ENCODE data around the gene CYB561D2. TPM values are rescaled to one million over a fixed set of nuclear protein-coding genes. Genes with fewer than 3 reads are reported as not detected.

The CYB561D2 gene
- polyA plus RNA-seq, 4 donors: 25.8 to 39.1 (median 30.9) TPM

DNA sequence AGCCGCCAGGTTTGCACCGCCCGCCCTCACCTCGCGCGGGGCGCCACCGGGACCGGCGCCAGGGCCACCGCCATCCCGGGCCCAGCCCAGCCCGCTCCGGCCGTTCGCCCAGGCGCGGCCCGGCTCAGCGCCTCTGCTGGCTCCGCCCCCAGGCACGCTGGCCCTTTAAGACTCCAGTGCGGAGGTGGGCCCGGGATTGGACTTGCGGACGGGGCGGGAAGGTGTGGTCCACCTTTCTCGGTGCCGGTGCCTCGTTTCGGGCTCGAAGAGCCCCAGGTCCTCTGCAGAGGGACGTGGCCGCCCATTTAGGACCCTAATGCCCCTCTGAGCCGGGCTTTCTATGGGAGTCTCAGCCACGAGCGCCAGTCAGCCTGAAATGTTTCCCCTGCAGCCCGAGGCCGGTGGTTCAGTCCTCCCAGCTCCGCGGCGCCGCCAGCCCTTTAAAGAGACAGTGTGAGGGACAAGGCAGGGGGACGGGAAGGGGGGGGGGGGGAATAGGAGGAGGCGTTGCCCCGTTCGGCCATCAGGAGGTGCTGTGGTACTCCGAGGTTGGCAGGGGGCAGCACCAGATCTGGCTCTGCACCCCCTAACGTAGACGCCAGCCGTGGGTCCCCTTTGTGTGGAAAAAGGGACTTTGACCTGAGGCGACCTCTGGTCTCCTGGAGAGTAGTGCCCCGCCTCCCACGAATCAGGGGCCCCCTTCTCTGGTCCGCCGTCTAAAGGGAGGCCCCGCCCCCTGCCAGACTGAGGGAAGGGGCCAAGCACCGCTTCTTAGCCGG lies 29.1 kb upstream of the CYB561D2 start:
- Histone ChIP-seq H3K36me3 (ENCODE audit: control insufficient read depth in 3 of 3, insufficient read depth in 2 of 3, low read depth in 1 of 3, low read length in 3 of 3) (peaks cover 0 to 58% (median 3%) of the 10 kb centered on the region in 3 donors), H3K27me3 (ENCODE audit: control insufficient read depth in 3 of 3, insufficient read depth in 3 of 3, low read length in 3 of 3) (no peaks in the 10 kb centered on the region), H3K4me1 (ENCODE audit: control insufficient read depth in 3 of 3, insufficient read depth in 2 of 3, low read depth in 1 of 3, low read length in 2 of 3) (peaks cover 2 to 67% (median 3%) of the 10 kb centered on the region in 3 donors), H3K9me3 (ENCODE audit: control insufficient read depth in 2 of 2, insufficient read depth in 1 of 2, low read depth in 1 of 2, low read length in 1 of 2) (no peaks in the 10 kb centered on the region), H3K4me3 (ENCODE audit: low read depth in 1 of 3, low read length in 3 of 3) (peak overlapping the region; percentile 61 to 72 (median 69)), H3K27ac (ENCODE audit: low read depth in 1 of 3, low read length in 2 of 3) (peak overlapping the region; percentile 77 to 96 (median 94))
- peak; percentile 91 to 97 for DNase-seq
- WGBS, 3 donors: 0% methylated on average over 42 to 59 of the region's 59 CpGs
- no peak for FAIRE-seq

DNA sequence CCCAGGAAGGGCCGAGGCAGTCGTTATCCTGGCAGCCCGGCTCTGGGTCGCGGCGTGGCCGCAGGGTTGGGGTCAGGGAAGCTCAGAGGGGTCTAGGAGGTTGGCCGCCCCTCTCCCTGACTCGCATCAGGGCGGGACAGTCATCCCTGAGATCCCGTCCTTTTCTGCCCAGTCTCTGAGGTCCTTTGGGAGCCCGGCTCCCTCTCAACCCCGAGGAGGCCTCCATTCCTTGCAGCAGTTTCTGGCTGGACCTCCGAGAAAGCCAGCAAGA lies 28.6 kb upstream of the CYB561D2 start:
- Histone ChIP-seq H3K36me3 (ENCODE audit: control insufficient read depth in 3 of 3, insufficient read depth in 2 of 3, low read depth in 1 of 3, low read length in 3 of 3) (peaks cover 0 to 58% (median 3%) of the 10 kb centered on the region in 3 donors), H3K4me3 (ENCODE audit: low read depth in 1 of 3, low read length in 3 of 3) (peak overlapping the region in 2 of 3 donors; percentile 61 to 72), H3K27ac (ENCODE audit: low read depth in 1 of 3, low read length in 2 of 3) (peak overlapping the region; percentile 77 to 96 (median 94)), H3K27me3 (ENCODE audit: control insufficient read depth in 3 of 3, insufficient read depth in 3 of 3, low read length in 3 of 3) (no peaks in the 10 kb centered on the region), H3K4me1 (ENCODE audit: control insufficient read depth in 3 of 3, insufficient read depth in 2 of 3, low read depth in 1 of 3, low read length in 2 of 3) (peaks cover 2 to 67% (median 5%) of the 10 kb centered on the region in 3 donors), H3K9me3 (ENCODE audit: control insufficient read depth in 2 of 2, insufficient read depth in 1 of 2, low read depth in 1 of 2, low read length in 1 of 2) (no peaks in the 10 kb centered on the region)
- FAIRE-seq (no peak), DNase-seq (no peak)
- WGBS, 3 donors: 8 to 24% (median 23%) methylated on average over 12 to 14 of the region's 14 CpGs

GRCh38 chr3:50322386-50323091 lies 28.1 kb upstream of the CYB561D2 start, which contains the start of gene HYAL2:
HYAL2 (minus strand) TSS chr3:50322745; CDS start chr3:50320489, 2,256 bp downstream.
- H3K4me1 ChIP-seq (ENCODE audit: control insufficient read depth in 3 of 3, insufficient read depth in 2 of 3, low read depth in 1 of 3, low read length in 2 of 3): peaks cover 2 to 67% (median 9%) of the 10 kb centered on the region in 3 donors
- WGBS, 3 donors: 16 to 42% (median 37%) methylated on average over 25 to 31 of the region's 31 CpGs
- peaks cover 0 to 54% (median 3%) of the 10 kb centered on the region in 3 donors for H3K36me3 ChIP-seq (ENCODE audit: control insufficient read depth in 3 of 3, insufficient read depth in 2 of 3, low read depth in 1 of 3, low read length in 3 of 3)
- H3K27ac ChIP-seq (ENCODE audit: low read depth in 1 of 3, low read length in 2 of 3): peak within 1 kb of the TSS; percentile 77 to 96 (median 94)
- FAIRE-seq (no peak), DNase-seq (peak; percentile 37 to 42)
- peak within 1 kb of the TSS; percentile 61 to 72 (median 69) for H3K4me3 ChIP-seq (ENCODE audit: low read depth in 1 of 3, low read length in 3 of 3)
- H3K27me3 ChIP-seq (ENCODE audit: control insufficient read depth in 3 of 3, insufficient read depth in 3 of 3, low read length in 3 of 3): no peaks in the 10 kb centered on the region
- H3K9me3 ChIP-seq (ENCODE audit: control insufficient read depth in 2 of 2, insufficient read depth in 1 of 2, low read depth in 1 of 2, low read length in 1 of 2): no peaks in the 10 kb centered on the region

DNA sequence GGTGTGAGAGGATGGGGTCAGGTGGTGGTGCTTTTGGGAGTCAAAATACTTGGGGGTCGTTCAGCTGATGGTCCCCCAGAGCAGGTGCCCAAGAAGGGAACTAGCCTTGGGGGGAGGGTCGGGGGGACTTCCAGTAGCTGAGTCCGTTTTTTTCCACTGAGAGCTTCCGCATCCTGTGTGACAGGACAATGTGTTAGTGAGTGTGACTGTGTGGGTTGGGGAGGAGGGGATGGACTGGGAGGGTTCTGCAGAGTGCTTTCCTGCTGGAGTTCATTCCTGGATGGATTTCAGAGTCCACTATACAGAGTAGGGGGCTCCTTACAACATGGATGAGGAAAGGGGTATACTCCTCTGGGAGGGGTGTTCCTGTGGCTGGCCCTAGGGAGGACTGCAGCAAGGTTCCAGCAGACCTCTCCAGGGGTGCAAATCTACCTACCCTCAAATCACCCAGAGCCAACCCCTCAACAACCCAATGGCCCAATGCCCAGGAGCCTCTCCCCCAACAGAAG lies 27.5 kb upstream of the CYB561D2 start:
- peaks cover 0 to 48% (median 3%) of the 10 kb centered on the region in 3 donors for H3K36me3 ChIP-seq (ENCODE audit: control insufficient read depth in 3 of 3, insufficient read depth in 2 of 3, low read depth in 1 of 3, low read length in 3 of 3)
- no peak for DNase-seq
- no peak overlapping the region for H3K4me3 ChIP-seq (ENCODE audit: low read depth in 1 of 3, low read length in 3 of 3)

GRCh38 chr3:50323614-50324199 lies 27.0 kb upstream of the CYB561D2 start:
- H3K4me1 ChIP-seq (ENCODE audit: control insufficient read depth in 3 of 3, insufficient read depth in 2 of 3, low read depth in 1 of 3, low read length in 2 of 3): peaks cover 2 to 62% (median 9%) of the 10 kb centered on the region in 3 donors
- FAIRE-seq (no peak), DNase-seq (no peak)
- 54 to 71% (median 58%) methylated on average over 5 of the region's 5 CpGs for WGBS, 3 donors
- H3K27me3 ChIP-seq (ENCODE audit: control insufficient read depth in 3 of 3, insufficient read depth in 3 of 3, low read length in 3 of 3): no peaks in the 10 kb centered on the region
- H3K36me3 ChIP-seq (ENCODE audit: control insufficient read depth in 3 of 3, insufficient read depth in 2 of 3, low read depth in 1 of 3, low read length in 3 of 3): peaks cover 0 to 45% (median 3%) of the 10 kb centered on the region in 3 donors
- no peak overlapping the region for H3K4me3 ChIP-seq (ENCODE audit: low read depth in 1 of 3, low read length in 3 of 3)
- peak overlapping the region in 2 of 3 donors; percentile 55 to 96 for H3K27ac ChIP-seq (ENCODE audit: low read depth in 1 of 3, low read length in 2 of 3)
- H3K9me3 ChIP-seq (ENCODE audit: control insufficient read depth in 2 of 2, insufficient read depth in 1 of 2, low read depth in 1 of 2, low read length in 1 of 2): no peaks in the 10 kb centered on the region

More for the DNA sequence above, 27.5 kb upstream of the CYB561D2 start:
- H3K4me1 ChIP-seq (ENCODE audit: control insufficient read depth in 3 of 3, insufficient read depth in 2 of 3, low read depth in 1 of 3, low read length in 2 of 3): peaks cover 2 to 62% (median 9%) of the 10 kb centered on the region in 3 donors
- FAIRE-seq: no peak
- peak overlapping the region; percentile 77 to 96 (median 94) for H3K27ac ChIP-seq (ENCODE audit: low read depth in 1 of 3, low read length in 2 of 3)
- no peaks in the 10 kb centered on the region for H3K27me3 ChIP-seq (ENCODE audit: control insufficient read depth in 3 of 3, insufficient read depth in 3 of 3, low read length in 3 of 3)
- no peaks in the 10 kb centered on the region for H3K9me3 ChIP-seq (ENCODE audit: control insufficient read depth in 2 of 2, insufficient read depth in 1 of 2, low read depth in 1 of 2, low read length in 1 of 2)
- whole genome bisulfite sequencing, 3 donors: 31 to 43% (median 36%) methylated on average over 4 of the region's 4 CpGs

- Histone ChIP-seq H3K4me3 (ENCODE audit: low read depth in 1 of 3, low read length in 3 of 3) (no peak overlapping the region), H3K27ac (ENCODE audit: low read depth in 1 of 3, low read length in 2 of 3) (peak overlapping the region in 2 of 3 donors; percentile 55 to 96), H3K36me3 (ENCODE audit: control insufficient read depth in 3 of 3, insufficient read depth in 2 of 3, low read depth in 1 of 3, low read length in 3 of 3) (peaks cover 0 to 45% (median 3%) of the 10 kb centered on the region in 3 donors), H3K4me1 (ENCODE audit: control insufficient read depth in 3 of 3, insufficient read depth in 2 of 3, low read depth in 1 of 3, low read length in 2 of 3) (peaks cover 2 to 55% (median 9%) of the 10 kb centered on the region in 3 donors), H3K9me3 (ENCODE audit: control insufficient read depth in 2 of 2, insufficient read depth in 1 of 2, low read depth in 1 of 2, low read length in 1 of 2) (no peaks in the 10 kb centered on the region), H3K27me3 (ENCODE audit: control insufficient read depth in 3 of 3, insufficient read depth in 3 of 3, low read length in 3 of 3) (no peaks in the 10 kb centered on the region)
- WGBS, 3 donors: 37 to 49% (median 46%) methylated on average over 4 of the region's 4 CpGs
- FAIRE-seq (no peak), DNase-seq (peak; percentile 64 to 90)
Measured at GRCh38 chr3:50324351-50325112, 26.1 kb upstream of the CYB561D2 start.

DNA sequence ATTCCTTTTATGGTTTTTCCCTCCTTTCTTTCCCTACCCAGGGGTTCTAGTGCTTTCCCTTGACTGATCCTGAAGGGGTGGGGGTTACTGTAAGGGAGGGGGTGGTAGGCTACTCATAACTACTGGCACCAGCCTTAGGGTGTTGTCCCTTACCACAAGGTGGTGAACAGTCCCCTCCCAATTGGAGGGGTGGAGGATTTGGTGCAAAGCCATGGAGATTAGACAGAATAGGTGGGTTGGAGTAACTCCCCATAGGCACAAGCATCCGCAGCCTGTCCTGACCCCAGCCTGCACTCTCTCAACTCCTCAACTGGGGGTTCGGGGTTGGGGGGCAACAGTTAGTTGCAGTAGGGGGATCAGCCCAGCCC lies 25.6 kb upstream of the CYB561D2 start:
- WGBS, 3 donors: 82 to 87% (median 83%) methylated on average over 2 of the region's 2 CpGs
- Histone ChIP-seq H3K4me3 (ENCODE audit: low read depth in 1 of 3, low read length in 3 of 3) (no peak overlapping the region), H3K27ac (ENCODE audit: low read depth in 1 of 3, low read length in 2 of 3) (peak overlapping the region in 1 of 3 donors; percentile 17), H3K9me3 (ENCODE audit: control insufficient read depth in 2 of 2, insufficient read depth in 1 of 2, low read depth in 1 of 2, low read length in 1 of 2) (no peaks in the 10 kb centered on the region), H3K27me3 (ENCODE audit: control insufficient read depth in 3 of 3, insufficient read depth in 3 of 3, low read length in 3 of 3) (no peaks in the 10 kb centered on the region), H3K4me1 (ENCODE audit: control insufficient read depth in 3 of 3, insufficient read depth in 2 of 3, low read depth in 1 of 3, low read length in 2 of 3) (peaks cover 0 to 50% (median 7%) of the 10 kb centered on the region in 3 donors), H3K36me3 (ENCODE audit: control insufficient read depth in 3 of 3, insufficient read depth in 2 of 3, low read depth in 1 of 3, low read length in 3 of 3) (peaks cover 2 to 45% (median 3%) of the 10 kb centered on the region in 3 donors)
- no peak for DNase-seq
- no peak for FAIRE-seq

Measured in small intestine (tissue), 7 donors.